ENCODE measurements around the gene ANGPTL5. TPM values are rescaled to one million over a fixed set of nuclear protein-coding genes. Genes with fewer than 3 reads are reported as not detected.

The ANGPTL5 gene
- total RNA-seq, 1 donor from 2014 or later: not detected

GRCh38 chr11:101894505-101894904, 21.8 kb downstream of the ANGPTL5 start:
- DNase-seq (no peak), ATAC-seq (ENCODE audit: low read depth) (no peak)
- POLR2A ChIA-PET: no interaction called here
- H3K27ac Mint-ChIP-seq: no peak overlapping the region
- H3K4me1 Mint-ChIP-seq: no peaks in the 10 kb centered on the region
- CTCF ChIA-PET: no interaction called here
- TF ChIP-seq CTCF (IDR thresholded peaks at IDR 0.05): no peak
- H3K36me3 Mint-ChIP-seq (ENCODE audit: low read depth): no peaks in the 10 kb centered on the region
- no peaks in the 10 kb centered on the region for H3K9me3 Mint-ChIP-seq
- H3K27me3 Mint-ChIP-seq: peaks cover 18% of the 10 kb centered on the region
- no peak overlapping the region for H3K4me3 Mint-ChIP-seq
- intact Hi-C loops (cut with micrococcal nuclease): no loop called here

GRCh38 chr11:101889767-101890166, 26.6 kb downstream of the ANGPTL5 start:
- H3K4me1 Mint-ChIP-seq: no peaks in the 10 kb centered on the region
- no peak for TF ChIP-seq CTCF (IDR thresholded peaks at IDR 0.05)
- no peak overlapping the region for H3K27ac Mint-ChIP-seq
- no peaks in the 10 kb centered on the region for H3K36me3 Mint-ChIP-seq (ENCODE audit: low read depth)
- H3K9me3 Mint-ChIP-seq: peaks cover 4% of the 10 kb centered on the region
- ChIA-PET POLR2A (no interaction called here), CTCF (no interaction called here)
- intact Hi-C loops (cut with micrococcal nuclease): no loop called here
- ATAC-seq (ENCODE audit: low read depth) (no peak), DNase-seq (no peak)
- H3K4me3 Mint-ChIP-seq: no peak overlapping the region
- peaks cover 21% of the 10 kb centered on the region for H3K27me3 Mint-ChIP-seq

- Mint-ChIP-seq H3K27ac (no peak overlapping the region), H3K9me3 (peaks cover 4% of the 10 kb centered on the region), H3K36me3 (ENCODE audit: low read depth) (no peaks in the 10 kb centered on the region), H3K4me3 (no peak overlapping the region), H3K4me1 (no peaks in the 10 kb centered on the region), H3K27me3 (peaks cover 27% of the 10 kb centered on the region)
- ChIA-PET POLR2A (no interaction called here), CTCF (no interaction called here)
- no peak for DNase-seq
- ATAC-seq (ENCODE audit: low read depth): no peak
- intact Hi-C loops (cut with micrococcal nuclease): no loop called here
- TF ChIP-seq CTCF (IDR thresholded peaks at IDR 0.05): no peak
These were observed 30.7 kb downstream of the ANGPTL5 start for GRCh38 chr11:101885631-101886030.

GRCh38 chr11:101881586-101881985, 34.7 kb downstream of the ANGPTL5 start:
- Mint-ChIP-seq H3K27ac (no peak overlapping the region), H3K9me3 (no peaks in the 10 kb centered on the region), H3K4me1 (no peaks in the 10 kb centered on the region), H3K36me3 (ENCODE audit: low read depth) (no peaks in the 10 kb centered on the region), H3K4me3 (no peak overlapping the region), H3K27me3 (peaks cover 25% of the 10 kb centered on the region)
- DNase-seq (no peak), ATAC-seq (ENCODE audit: low read depth) (no peak)
- no peak for TF ChIP-seq CTCF (IDR thresholded peaks at IDR 0.05)
- intact Hi-C loops (cut with micrococcal nuclease): no loop called here
- CTCF ChIA-PET: no interaction called here
- POLR2A ChIA-PET: no interaction called here

GRCh38 chr11:101880222-101880621, 36.1 kb downstream of the ANGPTL5 start:
- no peak for DNase-seq
- intact Hi-C loops (cut with micrococcal nuclease): loop anchor here (1.0 kb wide), 1 partner anchor 423 kb away; no protein-coding TSS in a partner anchor
- no peaks in the 10 kb centered on the region for H3K9me3 Mint-ChIP-seq
- no peak for TF ChIP-seq CTCF (IDR thresholded peaks at IDR 0.05)
- no peak for ATAC-seq (ENCODE audit: low read depth)
- ChIA-PET POLR2A (no interaction called here), CTCF (interaction anchor here (1.0 to 1.9 kb wide), 2 partner anchors 8 to 128 kb away, joined by 4 to 5 read pairs; no protein-coding TSS in a partner anchor)
- no peak overlapping the region for H3K27ac Mint-ChIP-seq
- peaks cover 25% of the 10 kb centered on the region for H3K27me3 Mint-ChIP-seq
- no peaks in the 10 kb centered on the region for H3K36me3 Mint-ChIP-seq (ENCODE audit: low read depth)
- H3K4me1 Mint-ChIP-seq: no peaks in the 10 kb centered on the region
- H3K4me3 Mint-ChIP-seq: no peak overlapping the region
